ENCODE data around the gene PHACTR3. TPM values are rescaled to one million over a fixed set of nuclear protein-coding genes. Genes with fewer than 3 reads are reported as not detected.

The PHACTR3 gene
- total RNA-seq, 1 donor from 2014 or later, result 6.8 TPM

DNA sequence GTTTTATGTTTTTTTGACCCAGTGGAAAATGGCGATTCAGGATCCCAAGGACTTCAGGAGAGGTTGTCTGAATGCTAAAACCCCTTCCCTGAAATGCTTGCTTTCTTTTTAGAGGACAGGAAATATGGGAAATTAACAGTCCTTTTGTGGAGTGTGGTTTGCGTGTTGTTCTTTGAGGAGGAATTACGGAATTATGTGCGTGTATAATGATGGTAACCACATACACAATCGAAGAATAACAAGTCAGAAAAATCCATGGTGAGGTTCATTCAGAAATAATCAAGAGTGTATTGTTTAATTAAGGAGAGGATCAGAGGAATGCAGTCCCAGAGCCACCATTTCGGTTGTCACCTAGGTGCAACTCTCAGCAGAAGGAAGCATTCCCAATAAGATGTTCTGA is 73.2 kb downstream of the PHACTR3 start:
- intact Hi-C loops (cut with micrococcal nuclease), result no loop called here
- ATAC-seq (no peak), DNase-seq (no peak)

DNA sequence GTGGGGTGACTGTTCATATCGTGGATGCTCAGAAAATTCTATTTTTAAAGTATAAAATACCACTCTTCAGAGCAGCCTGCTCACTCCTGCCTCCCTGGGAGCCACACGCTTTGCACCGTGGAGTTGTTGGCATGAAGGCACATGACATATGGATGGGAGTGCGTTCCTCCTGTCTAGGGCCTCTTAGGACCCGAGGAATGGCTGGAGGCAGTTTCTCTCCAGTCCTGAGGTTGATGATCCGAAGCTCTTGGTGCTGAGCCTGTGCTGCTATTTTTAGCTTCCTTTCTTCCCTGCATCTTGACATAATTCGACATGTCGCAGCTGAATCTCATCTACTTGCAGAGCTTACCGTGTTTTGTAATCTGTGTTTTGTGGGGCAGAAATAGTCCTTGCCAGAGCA is 73.9 kb downstream of the PHACTR3 start:
- ATAC-seq (no peak), DNase-seq (no peak)
- intact Hi-C loops (cut with micrococcal nuclease), result no loop called here

DNA sequence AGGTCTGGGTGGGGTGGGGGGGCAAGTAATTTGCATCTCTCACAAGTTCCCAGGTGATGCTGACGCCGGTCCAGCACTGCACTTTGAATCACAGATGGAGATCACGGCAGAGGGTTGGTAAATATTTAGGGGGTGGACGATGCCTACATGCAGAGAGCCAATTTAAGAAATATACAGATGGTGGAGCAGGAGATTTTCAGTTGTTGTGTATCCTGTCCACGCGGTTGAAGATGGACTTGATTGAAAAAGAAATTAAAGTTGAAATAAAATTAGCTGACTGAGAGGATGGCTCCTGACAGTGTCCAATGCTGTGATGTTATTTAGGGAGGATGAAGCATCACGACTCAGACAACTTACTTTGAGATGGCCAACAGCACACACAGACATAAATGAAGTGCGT is 74.6 kb downstream of the PHACTR3 start:
- ATAC-seq, result no peak
- intact Hi-C loops (cut with micrococcal nuclease), result no loop called here

DNA sequence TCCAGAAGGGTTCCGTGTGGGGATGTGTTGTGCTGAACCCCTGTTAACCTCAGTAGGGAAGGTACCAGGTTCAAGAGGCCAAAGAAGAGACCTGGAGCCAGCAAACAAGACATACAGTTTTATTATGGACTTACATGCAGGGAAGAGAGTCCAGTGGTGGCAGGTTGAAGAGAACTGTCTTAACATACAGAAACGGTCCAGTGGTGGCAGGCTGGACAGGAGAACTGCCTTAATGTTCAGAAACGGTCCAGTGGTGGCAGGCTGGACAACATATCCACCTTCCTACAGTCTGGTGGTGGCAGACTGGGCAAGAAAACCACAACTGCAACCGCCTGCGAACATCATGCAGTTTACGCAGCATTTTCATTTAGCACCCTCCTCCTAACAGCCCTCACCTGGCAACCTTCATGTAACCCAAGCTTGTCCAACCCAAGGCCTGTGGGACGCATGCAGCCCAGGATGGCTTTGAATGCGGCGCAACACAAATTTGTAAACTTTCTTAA is 75.9 kb downstream of the PHACTR3 start:
- ATAC-seq (no peak), DNase-seq (no peak)
- intact Hi-C loops (cut with micrococcal nuclease), result no loop called here

More for the DNA sequence above, 74.6 kb downstream of the PHACTR3 start:
- DNase-seq, result no peak

DNA sequence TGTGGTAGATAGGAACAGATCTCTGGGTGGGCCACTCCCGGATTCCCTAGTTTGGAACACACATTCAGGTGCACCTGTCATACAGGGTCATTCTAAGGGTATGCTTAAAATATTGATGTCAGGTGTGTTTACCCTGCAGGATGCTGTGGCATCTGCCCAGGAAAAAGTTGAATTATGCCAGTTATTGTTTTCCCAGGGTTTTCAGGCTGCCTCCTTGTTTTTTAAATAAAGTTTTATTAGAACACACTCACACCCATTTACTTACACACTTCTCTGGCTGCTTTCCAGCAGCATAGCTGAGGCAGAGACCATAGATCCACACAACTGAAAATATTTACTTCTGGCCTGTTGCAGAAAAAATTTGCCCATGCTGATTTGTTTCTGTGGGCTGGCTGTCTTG is 76.5 kb downstream of the PHACTR3 start:
- intact Hi-C loops (cut with micrococcal nuclease), result no loop called here
- no peak for ATAC-seq

DNA sequence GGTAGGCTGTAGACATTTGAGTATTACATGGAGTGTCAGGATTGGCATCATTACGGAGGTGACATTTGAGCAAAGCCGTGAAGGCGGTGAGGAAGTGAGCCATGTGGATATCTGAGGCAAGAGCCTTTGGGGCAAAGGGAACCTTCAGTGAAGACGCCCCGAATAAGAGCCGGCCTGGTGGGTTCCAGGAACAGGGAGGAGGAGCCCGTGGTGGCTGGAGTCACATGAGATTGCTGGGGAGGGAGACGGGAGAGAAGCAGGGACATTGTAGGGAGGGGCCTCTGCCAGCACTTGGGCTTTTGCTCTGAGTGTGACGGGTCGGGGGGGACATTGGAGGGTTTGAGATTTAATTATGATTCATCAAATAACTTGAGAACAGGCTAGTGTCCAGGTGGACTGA is 78.3 kb downstream of the PHACTR3 start:
- no peak for ATAC-seq
- DNase-seq, result no peak
- intact Hi-C loops (cut with micrococcal nuclease), result no loop called here

More for the DNA sequence above, 76.5 kb downstream of the PHACTR3 start:
- DNase-seq, result no peak

DNA sequence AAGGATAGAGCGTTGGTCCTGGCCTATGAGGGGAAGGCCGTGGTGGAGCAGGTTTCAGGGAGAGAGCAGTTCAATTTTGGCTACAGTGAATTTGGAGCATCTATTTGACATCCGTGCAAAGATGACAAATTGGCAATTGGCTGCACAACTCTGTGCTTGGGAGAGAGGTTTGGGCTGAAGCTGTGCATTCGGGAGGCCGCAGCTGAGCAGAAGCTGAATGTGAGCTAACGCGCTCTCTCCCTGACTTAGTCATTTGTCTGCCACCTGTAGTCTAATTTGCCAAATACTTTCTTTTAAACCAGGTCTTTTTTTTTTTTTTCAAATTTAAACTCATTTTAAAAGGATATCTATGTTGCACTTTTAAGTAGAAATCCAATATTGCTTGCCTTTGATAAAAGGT is 78.8 kb downstream of the PHACTR3 start:
- ATAC-seq, result no peak
- DNase-seq, result no peak
- intact Hi-C loops (cut with micrococcal nuclease), result no loop called here

DNA sequence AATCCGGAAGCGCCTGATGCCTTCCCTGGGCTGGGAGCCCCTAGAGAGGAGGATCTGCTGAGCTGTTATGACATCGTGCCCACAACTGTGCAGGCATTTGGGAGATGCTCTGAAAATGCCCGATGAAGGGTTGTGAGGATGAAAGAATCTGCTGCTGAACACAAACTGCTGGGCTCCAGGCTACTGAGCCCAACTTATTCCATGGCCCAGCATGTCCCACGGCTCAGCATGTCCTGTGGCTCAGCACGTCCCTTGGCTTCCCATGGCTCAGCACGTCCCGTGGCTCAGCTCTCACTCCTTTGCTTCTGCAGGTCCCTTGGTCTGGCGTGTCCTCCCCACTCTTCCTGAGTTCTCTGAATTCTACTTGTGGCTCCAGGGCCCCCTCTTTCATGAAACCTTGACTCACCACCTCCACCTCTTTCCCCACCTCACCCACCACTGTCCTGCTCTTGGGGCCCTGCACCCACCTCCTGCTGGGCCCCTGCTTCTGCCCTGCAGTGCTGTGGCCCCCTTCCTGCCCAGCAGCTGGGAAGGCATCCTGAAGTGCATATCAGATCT is 80.4 kb downstream of the PHACTR3 start:
- DNase-seq (no peak), ATAC-seq (no peak)
- intact Hi-C loops (cut with micrococcal nuclease), result no loop called here

DNA sequence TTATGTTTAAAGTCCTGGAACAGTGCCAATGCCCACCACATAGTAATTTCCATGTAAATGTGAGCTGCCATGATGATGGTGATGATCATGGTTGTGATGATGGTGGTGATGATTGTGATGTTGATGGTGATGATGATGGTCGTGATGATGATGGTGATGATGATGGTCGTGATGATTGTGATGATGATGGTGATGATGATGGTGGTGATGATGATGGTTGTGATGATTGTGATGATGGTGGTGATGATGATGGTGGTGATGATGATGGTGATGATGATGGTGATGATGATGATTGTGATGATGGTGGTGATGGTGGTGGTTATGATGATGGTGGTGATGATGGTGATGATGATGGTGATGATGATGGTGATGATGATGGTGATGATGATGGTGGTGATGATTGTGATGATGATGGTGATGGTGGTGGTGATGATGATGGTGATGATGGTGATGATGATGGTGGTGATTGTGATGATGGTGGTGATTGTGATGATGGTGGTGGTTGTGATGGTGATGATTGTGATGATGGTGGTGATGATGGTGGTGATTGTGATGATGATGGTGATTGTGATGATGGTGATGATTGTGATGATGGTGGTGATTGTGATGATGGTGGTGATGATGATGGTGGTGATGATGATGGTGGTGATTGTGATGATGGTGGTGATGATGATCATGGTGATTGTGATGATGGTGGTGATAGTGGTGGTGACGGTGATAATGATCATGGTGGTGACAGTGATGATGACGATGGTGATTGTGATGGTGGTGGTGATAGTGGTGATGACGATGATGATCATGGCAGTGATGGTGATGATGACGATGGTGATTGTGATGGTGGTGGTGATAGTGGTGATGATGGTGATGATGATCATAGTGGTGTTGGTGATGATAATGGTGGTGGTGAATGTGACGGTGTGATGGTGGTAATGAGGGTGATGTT is 82.3 kb downstream of the PHACTR3 start:
- ATAC-seq (no peak), DNase-seq (no peak)
- intact Hi-C loops (cut with micrococcal nuclease), result no loop called here

DNA sequence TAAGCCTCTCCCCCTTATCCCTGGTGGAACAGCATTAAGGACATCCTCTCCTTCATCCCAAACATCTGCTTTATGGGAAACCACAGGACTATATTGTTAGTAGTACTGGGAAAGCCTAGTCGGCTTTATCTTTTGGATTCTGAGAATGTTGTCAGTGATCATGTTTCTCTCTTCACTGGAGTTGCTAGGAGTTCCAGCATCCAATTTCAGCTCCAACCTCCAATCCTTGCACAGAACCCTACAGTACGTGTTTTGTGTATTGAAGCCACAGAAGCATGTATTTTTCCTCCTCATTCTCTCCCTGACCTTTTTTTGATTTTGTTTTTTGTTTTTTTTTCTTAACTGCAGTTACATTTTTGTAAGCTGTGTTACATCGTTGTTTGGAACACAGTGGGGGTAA is 84.0 kb downstream of the PHACTR3 start:
- intact Hi-C loops (cut with micrococcal nuclease), result no loop called here
- ATAC-seq, result no peak
- no peak for DNase-seq

DNA sequence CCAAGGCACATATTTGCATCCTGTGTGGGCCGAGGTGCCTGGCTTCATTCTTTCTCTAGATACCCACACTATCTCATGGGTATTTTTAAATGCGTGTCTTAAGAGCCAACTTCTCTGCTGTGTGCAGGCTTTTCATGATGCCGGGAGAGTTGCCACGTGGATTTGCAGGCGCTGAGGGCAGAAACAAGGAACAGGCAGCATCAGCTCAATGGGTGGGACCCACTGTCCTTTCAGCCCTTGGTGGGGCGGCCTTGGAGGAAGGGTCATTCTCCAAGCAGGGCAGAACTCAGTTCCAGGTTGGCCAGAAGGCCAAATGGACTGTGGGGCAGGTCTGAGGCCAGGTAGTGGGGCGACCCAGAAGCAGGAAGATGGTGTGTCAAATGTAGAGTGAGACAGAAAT is 84.7 kb downstream of the PHACTR3 start:
- ATAC-seq (peak; percentile 66), DNase-seq (no peak)
- intact Hi-C loops (cut with micrococcal nuclease), result no loop called here

DNA sequence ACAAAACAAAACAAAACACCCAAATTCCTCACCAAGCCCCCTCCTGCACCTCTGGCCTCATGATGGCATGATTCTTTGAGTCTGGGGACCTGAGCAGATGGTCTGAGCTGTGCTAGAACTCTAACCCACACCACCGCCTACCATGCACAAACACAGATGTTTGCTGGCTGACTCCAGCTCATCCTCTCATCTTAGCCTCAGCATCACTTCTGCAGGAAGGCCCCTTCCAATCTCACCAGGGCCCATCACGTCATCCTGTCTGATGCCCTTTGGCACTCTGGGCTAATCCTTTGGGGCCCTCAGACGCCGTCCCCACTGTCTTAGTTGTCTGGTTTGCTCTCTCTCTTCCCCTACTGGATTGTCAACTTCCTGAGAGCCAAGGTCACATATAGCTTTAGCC is 85.8 kb downstream of the PHACTR3 start:
- intact Hi-C loops (cut with micrococcal nuclease), result no loop called here
- no peak for ATAC-seq
- DNase-seq, result no peak

DNA sequence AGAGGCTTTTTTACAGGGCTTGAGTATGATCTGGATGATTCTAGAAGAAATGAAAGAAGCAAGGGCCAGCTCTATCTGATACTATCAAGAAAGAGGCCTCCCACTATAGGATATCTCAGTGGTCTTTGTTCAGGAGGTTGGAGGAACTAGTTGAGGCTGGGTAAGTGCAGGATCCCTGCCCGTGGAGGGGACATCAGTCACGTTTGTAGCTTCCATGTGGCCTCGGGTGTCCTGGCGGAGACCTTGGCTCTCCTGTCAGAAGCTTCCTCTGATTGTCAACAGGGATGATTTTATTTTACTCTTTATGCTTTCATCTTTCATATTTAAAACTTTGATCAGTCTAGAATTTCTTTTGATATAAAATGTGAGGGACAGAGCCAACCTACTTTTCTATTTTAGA is 86.6 kb downstream of the PHACTR3 start:
- intact Hi-C loops (cut with micrococcal nuclease), result no loop called here
- no peak for DNase-seq
- no peak for ATAC-seq

DNA sequence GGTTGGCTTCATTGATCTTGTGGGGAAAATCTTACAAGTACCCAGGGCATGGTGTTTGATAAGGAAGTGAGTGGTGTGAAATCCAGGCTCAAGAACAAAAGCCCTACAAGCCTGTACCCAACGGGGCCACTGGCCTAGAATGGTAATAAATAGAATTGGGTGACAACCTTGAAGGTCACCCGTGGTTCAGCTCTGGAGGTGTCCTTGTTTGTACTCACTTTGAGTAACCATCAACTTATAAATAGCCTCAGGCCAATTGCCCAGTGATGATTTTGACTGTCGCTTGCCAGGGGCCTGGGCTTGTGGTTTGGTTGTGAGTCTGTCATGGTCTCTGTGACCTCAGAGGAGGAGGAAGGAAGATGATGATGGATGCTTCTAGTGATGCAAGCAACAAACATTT is 87.8 kb downstream of the PHACTR3 start:
- DNase-seq (peak; percentile 44), ATAC-seq (peak; percentile 91)
- intact Hi-C loops (cut with micrococcal nuclease), result no loop called here

DNA sequence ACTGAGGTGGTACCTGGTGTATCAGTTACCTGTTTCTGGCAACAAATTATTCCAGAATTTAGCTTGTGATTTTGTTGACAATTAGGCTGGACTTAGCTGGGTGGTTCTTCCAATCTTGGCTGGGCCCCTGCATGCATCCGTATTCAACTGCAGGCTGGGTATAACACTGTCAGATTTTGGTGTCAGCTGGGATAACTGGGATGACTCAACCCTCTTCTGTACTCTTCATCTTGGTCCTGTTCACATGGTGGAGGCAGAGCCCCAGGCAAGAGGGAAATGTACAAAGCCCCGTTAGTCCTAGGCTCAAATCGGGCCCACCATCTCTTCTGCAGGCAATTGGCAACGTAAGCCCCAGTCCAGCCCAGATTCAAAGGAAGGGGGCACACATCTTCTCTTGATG is 89.2 kb downstream of the PHACTR3 start:
- intact Hi-C loops (cut with micrococcal nuclease), result no loop called here
- ATAC-seq, result no peak
- no peak for DNase-seq

DNA sequence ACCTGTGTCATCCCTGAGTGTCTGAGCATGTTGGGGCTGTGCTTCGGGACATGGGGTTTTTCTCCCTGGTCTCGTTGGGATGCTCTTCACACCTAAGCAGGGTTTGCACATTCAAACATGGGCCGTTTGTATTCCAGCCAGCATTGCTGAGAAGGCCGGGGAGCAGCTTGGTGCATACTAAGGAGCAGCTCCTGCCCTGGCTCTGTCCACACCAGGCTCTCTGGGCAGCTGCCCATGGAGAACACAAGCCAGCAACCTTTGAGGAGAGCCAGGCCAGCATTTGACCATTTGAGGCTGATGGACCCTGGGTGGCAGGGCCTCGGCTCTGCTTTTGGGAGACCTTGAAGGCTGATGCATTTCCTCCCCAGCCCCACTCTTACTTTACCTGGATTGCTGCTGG is 92.1 kb downstream of the PHACTR3 start:
- DNase-seq (no peak), ATAC-seq (no peak)
- intact Hi-C loops (cut with micrococcal nuclease), result no loop called here

DNA sequence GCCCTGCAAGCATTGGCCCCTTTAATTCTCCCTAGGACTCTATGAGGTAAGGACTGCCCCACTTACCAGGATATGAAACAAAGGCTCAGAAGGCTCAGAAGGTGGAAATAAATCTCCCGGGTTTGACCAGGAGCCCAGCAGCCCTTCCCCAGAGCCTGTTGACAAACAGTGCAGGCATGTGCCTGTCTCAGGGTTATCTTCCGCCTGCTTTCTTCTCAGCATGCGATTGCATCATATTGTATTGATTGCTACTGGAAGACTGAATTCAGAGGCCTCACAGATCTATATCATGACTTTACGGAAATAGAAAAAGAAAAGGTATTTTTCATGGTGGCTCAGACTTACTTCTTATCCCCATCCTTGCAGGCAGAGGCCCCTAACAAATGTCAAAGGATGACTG is 92.7 kb downstream of the PHACTR3 start:
- ATAC-seq, result no peak
- DNase-seq, result no peak
- intact Hi-C loops (cut with micrococcal nuclease), result no loop called here

DNA sequence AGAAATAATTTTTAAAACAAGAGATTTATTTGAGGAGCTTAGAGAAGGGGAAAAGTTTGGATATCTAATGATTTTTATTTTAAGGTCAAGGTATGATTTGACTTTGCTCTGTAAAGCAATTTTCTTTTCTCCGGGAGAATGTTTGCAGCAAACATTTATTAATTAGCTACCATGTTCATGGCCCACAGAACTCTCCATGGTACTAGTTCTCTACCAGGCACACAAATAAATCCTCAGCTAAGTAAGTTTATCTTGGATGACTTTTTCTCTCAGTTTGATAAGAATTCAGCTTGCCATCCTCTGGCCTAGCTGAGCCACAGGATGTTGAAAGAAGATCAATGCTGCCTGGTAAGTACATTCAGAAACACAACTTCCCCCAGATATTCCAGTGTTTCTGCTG is 94.3 kb downstream of the PHACTR3 start:
- intact Hi-C loops (cut with micrococcal nuclease), result no loop called here
- ATAC-seq (no peak), DNase-seq (no peak)

DNA sequence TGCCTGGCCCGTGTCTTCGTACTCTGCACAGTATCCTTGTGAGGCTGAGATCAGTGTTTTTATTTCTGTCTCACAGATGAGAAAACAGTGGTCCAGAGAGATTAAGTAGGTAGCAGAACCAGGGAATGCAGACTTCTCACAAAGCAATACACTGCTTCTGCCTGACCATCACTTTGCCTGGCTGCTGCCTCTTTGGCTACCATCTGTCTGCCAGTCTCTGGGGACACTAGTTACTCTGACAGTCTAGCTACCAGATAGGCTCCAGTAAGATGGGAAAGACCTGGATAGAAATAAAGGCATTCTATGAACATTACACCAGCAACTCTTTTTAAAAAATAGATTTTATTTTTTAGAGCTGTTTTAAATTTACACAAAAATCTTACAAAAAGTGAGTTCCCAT is 96.9 kb downstream of the PHACTR3 start:
- DNase-seq (no peak), ATAC-seq (no peak)
- intact Hi-C loops (cut with micrococcal nuclease), result no loop called here

DNA sequence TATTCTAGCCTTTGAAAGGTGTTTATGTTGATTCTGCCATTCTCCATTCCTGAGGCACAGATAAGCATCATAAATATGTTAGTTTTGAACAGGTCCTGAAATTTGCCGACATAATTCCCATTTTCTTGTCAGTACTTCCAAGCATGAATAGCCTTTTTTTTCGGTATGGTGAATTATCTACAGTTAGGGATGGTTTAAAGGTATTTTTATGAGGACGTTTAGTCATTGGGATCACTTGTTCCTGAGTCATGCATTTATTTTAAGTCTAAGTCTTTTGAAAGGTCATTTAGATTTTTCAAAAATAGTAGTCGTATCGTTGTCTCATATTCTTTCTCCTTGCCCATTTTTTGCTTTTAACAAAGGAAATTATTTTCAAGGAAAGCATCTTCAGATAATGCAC is 98.7 kb downstream of the PHACTR3 start:
- ATAC-seq (no peak), DNase-seq (no peak)
- intact Hi-C loops (cut with micrococcal nuclease), result no loop called here

Measured in left ventricle myocardium superior (tissue), 1 donor.